GM06990 (cell line): Measurements from ENCODE around the gene EML1.

Experiments used
- DNase-seq: peaks from one replicate; pipeline ENCODE4 v3.0.0-alpha.2; 2011; ENCODE audit not compliant: insufficient read length; ENCODE audit errors: extremely low read depth
- H3K27me3 ChIP-seq: replicated peaks from 2 replicates; pipeline ENCODE4 v1.6.0; 2011; ENCODE audit warnings: low read length; ENCODE audit not compliant: control insufficient read depth, insufficient read depth
- H3K36me3 ChIP-seq: 2 replicates; pipeline ENCODE4 v1.5.1; 2011; ENCODE audit warnings: low read length; ENCODE audit not compliant: control insufficient read depth, insufficient read depth
- H3K4me3 ChIP-seq: replicated peaks from 2 replicates; pipeline ENCODE4 v1.5.1; 2011; ENCODE audit warnings: low read depth, mild to moderate bottlenecking, control low read depth, low read length
- TF ChIP-seq, protein P1 (sequence below): IDR thresholded peaks from 2 replicates; pipeline ENCODE4 v1.5.1; 2011; ENCODE audit warnings: low read length, control low read depth, mild to moderate bottlenecking, inconsistent platforms; ENCODE audit not compliant: insufficient read depth, poor library complexity, severe bottlenecking

Gene EML1

GRCh38 chr14:99816217-99816616 lies 23.0 kb downstream of the EML1 start:
- TF ChIP-seq, protein P1, sequence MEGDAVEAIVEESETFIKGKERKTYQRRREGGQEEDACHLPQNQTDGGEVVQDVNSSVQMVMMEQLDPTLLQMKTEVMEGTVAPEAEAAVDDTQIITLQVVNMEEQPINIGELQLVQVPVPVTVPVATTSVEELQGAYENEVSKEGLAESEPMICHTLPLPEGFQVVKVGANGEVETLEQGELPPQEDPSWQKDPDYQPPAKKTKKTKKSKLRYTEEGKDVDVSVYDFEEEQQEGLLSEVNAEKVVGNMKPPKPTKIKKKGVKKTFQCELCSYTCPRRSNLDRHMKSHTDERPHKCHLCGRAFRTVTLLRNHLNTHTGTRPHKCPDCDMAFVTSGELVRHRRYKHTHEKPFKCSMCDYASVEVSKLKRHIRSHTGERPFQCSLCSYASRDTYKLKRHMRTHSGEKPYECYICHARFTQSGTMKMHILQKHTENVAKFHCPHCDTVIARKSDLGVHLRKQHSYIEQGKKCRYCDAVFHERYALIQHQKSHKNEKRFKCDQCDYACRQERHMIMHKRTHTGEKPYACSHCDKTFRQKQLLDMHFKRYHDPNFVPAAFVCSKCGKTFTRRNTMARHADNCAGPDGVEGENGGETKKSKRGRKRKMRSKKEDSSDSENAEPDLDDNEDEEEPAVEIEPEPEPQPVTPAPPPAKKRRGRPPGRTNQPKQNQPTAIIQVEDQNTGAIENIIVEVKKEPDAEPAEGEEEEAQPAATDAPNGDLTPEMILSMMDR: no peak
- no peak for DNase-seq
- H3K36me3 ChIP-seq: no peaks in the 10 kb centered on the region
- no peak overlapping the region for H3K4me3 ChIP-seq
- peaks cover 3% of the 10 kb centered on the region; the same call in 1 of the 2 replicates for H3K27me3 ChIP-seq

DNA sequence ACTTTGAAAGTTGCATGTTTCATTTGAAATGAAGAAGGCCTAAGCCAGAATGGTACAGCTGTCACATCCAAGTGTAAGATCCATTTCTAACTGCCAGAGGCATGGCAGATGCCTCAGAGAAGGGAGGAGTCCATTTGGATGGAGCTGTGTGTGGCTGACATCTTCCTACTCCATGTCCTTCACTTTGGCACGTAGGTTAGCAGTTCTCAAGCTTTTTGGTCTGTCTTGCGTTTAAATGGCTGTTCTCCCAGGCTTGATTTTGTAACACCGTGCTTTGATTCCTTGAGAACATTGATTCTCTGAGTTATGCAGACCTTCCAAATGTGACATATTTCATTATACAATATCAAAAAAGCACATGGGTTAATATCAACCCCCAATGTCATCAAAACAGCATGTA lies 23.4 kb downstream of the EML1 start:
- TF ChIP-seq, protein P1: no peak
- H3K27me3 ChIP-seq: peaks cover 3% of the 10 kb centered on the region; the same call in 1 of the 2 replicates
- DNase-seq: no peak

GRCh38 chr14:99817331-99817730 lies 24.1 kb downstream of the EML1 start:
- TF ChIP-seq, protein P1: no peak
- no peaks in the 10 kb centered on the region for H3K36me3 ChIP-seq
- no peak overlapping the region for H3K4me3 ChIP-seq
- peaks cover 3% of the 10 kb centered on the region; the same call in 1 of the 2 replicates for H3K27me3 ChIP-seq
- DNase-seq: no peak

More for the DNA sequence above, 23.4 kb downstream of the EML1 start:
- no peaks in the 10 kb centered on the region for H3K36me3 ChIP-seq
- no peak overlapping the region for H3K4me3 ChIP-seq

- no peak for DNase-seq
- Histone ChIP-seq H3K27me3 (peaks cover 3% of the 10 kb centered on the region; the same call in 1 of the 2 replicates), H3K4me3 (no peak overlapping the region), H3K36me3 (no peaks in the 10 kb centered on the region)
- TF ChIP-seq, protein P1: no peak
These were observed 25.4 kb downstream of the EML1 start for GRCh38 chr14:99818503-99819036.

- H3K4me3 ChIP-seq: no peak overlapping the region
- peaks cover 3% of the 10 kb centered on the region; the same call in 1 of the 2 replicates for H3K27me3 ChIP-seq
- no peak for DNase-seq
- TF ChIP-seq, protein P1: no peak
- no peaks in the 10 kb centered on the region for H3K36me3 ChIP-seq
These were observed 26.3 kb downstream of the EML1 start for GRCh38 chr14:99819514-99819913.
